IPS-11a (cell line): Measurements from ENCODE around the gene KRTAP4-4.

Experiments used
- H3K4me3 ChIP-seq: one replicate; pipeline ENCODE4 v1.5.1; 2013; ENCODE audit warnings: low read depth, low read length, control low read depth

KRTAP4-4 gene

DNA sequence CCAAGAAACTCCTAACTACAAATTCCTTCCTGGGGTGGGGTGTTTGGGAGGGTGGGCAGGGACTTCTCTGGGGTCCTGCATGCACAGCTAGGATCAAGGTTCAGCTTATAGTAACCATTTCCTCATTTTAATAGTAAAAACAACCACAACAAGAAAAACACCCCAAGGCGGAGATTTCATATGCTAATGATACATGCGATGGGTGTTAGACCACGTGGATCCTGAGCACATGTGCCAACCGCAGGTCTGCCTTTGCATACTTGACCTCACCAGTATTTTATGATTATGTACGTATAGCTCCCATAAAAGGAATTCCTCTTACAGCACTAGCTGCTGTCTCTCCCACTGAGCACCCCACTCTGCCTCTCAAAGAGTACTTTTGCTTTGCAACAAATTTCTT, 44.3 kb downstream of the KRTAP4-4 start:
- H3K4me3 ChIP-seq, result no peak overlapping the region

DNA sequence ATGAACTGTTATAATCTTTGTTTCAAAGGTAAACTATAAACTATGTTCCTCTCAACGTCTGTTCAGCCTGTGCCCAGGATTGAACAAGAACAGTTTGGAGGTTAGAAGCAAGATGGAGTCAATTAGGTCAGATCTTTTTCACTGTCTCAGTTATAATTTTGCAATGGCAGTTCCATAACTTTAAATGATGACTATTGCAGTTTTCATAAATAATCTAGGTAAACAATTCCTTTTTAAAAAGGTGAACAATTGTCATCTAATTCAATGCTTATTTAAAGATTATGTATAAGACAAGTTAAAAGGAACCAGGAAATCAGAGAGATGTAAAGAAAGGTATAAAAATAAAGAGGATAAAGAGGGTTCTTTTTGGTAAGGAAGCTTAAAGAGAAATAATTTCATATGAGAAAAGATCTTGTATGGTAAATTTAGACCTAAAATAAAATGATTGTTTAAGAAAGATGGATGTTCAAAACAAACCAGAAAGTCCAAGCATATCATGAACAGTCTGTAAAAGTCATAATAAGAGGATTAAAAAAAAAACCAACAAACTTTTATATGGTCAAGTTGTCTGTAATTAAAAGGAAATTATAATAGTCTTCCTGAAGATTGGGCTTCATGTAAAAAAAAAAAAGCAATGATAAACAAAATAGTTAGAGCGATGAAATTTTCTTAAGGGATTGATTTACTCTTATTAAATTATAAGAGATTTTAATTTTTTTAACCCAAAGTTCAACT, 49.2 kb downstream of the KRTAP4-4 start:
- H3K4me3 ChIP-seq, result no peak overlapping the region
